IMR-90 (cell line): ENCODE measurements around the gene MAFG. TPM values are rescaled to one million over a fixed set of nuclear protein-coding genes. Genes with fewer than 3 reads are reported as not detected.
A peak's percentile ranks its signal among the peaks of the same experiment; 100 is the strongest.

Experiments
- ATAC-seq: fragments of 200-7000 bp; cut with Tn5 transposase; 2 replicates; pipeline ENCODE4 v1.9.1; 2020; ENCODE audit warnings: low read depth, mild to moderate bottlenecking, moderate library complexity
- BruUV-seq: library from RNA; stranded (reverse); fragments of 400-500 nt; replicated peaks from 2 replicates; lab custom pipeline; 2021; lab: Mats Ljungman, UMichigan
- CTCF ChIA-PET: fragments of 300-600 bp; formaldehyde crosslinking; extraction: SDS; loops from one replicate; lab custom pipeline; 2021; ENCODE audit warnings: antibody characterized with exemption; lab: Yijun Ruan, JAX
- POLR2A ChIA-PET: fragments of 300-600 bp; sonication (Branson Sonifier 250); formaldehyde crosslinking; loops from one replicate; lab custom pipeline; 2022; ENCODE audit warnings: antibody characterized with exemption; ENCODE audit not compliant: unreplicated experiment; lab: Charles Lee
- DNase-seq: peaks from one replicate; pipeline ENCODE4 v3.0.0; 2013
- H2AFZ ChIP-seq: replicated peaks from 2 replicates; pipeline ENCODE3; 2013; ENCODE audit warnings: low read length, mild to moderate bottlenecking; ENCODE audit not compliant: poor library complexity
- H2AK5ac ChIP-seq: 2 replicates; pipeline ENCODE4 v1.6.1; 2013; ENCODE audit warnings: low read depth, low read length, inconsistent platforms
- H2AK9ac ChIP-seq: replicated peaks from 2 replicates; pipeline ENCODE3; 2013; ENCODE audit warnings: mild to moderate bottlenecking, low read depth, low read length, moderate library complexity; ENCODE audit not compliant: poor library complexity
- H2BK120ac ChIP-seq: 2 replicates; pipeline ENCODE4 v1.6.1; 2013; ENCODE audit warnings: low read depth, low read length, inconsistent platforms
- H2BK15ac ChIP-seq: 3 replicates; pipeline ENCODE4 v1.6.1; 2013; ENCODE audit warnings: low read depth, low read length, inconsistent platforms
- H2BK20ac ChIP-seq: 2 replicates; pipeline ENCODE4 v1.6.1; 2013; ENCODE audit warnings: low read depth, mild to moderate bottlenecking, inconsistent platforms, low read length, moderate library complexity
- H2BK5ac ChIP-seq: 2 replicates; pipeline ENCODE4 v1.6.1; 2013; ENCODE audit warnings: mild to moderate bottlenecking, low read depth, low read length, inconsistent platforms; ENCODE audit not compliant: poor library complexity, severe bottlenecking
- H3K14ac ChIP-seq: replicated peaks from 2 replicates; pipeline ENCODE4 v1.6.1; 2013; ENCODE audit warnings: low read depth, low read length, inconsistent platforms
- H3K18ac ChIP-seq: 2 replicates; pipeline ENCODE4 v1.6.1; 2013; ENCODE audit warnings: low read depth, low read length, control low read depth
- H3K23ac ChIP-seq: 2 replicates; pipeline ENCODE4 v1.6.1; 2013; ENCODE audit warnings: low read depth, low read length, inconsistent platforms
- H3K27ac ChIP-seq: 2 replicates; pipeline ENCODE4 v1.5.1; 2013; ENCODE audit warnings: mild to moderate bottlenecking, control low read depth, low read length; ENCODE audit not compliant: insufficient read depth
- H3K27me3 ChIP-seq: 2 replicates; pipeline ENCODE4 v1.6.1; 2013; ENCODE audit warnings: low read length; ENCODE audit not compliant: control insufficient read depth, insufficient read depth
- H3K36me3 ChIP-seq: 2 replicates; pipeline ENCODE4 v1.6.1; 2013; ENCODE audit warnings: low read length, mixed read lengths; ENCODE audit not compliant: control insufficient read depth, insufficient read depth
- H3K4ac ChIP-seq: 2 replicates; pipeline ENCODE4 v1.6.1; 2013; ENCODE audit warnings: low read depth, low read length, inconsistent platforms
- H3K4me1 ChIP-seq: 2 replicates; pipeline ENCODE4 v1.6.1; 2013; ENCODE audit warnings: low read length, mixed read lengths; ENCODE audit not compliant: control insufficient read depth, insufficient read depth
- H3K4me2 ChIP-seq: 2 replicates; pipeline ENCODE4 v1.6.1; 2013; ENCODE audit warnings: low read depth, mild to moderate bottlenecking, control low read depth, low read length, moderate library complexity
- H3K4me3 ChIP-seq: 2 replicates; pipeline ENCODE4 v1.5.1; 2013; ENCODE audit warnings: low read depth, mild to moderate bottlenecking, control low read depth, low read length, moderate library complexity; ENCODE audit not compliant: insufficient read depth
- H3K56ac ChIP-seq: 2 replicates; pipeline ENCODE4 v1.6.1; 2013; ENCODE audit warnings: low read length, inconsistent platforms; ENCODE audit not compliant: insufficient read depth; ENCODE audit errors: extremely low read depth
- H3K79me1 ChIP-seq, 2 experiments: 2 replicates each; pipeline ENCODE4 v1.6.1; 2013; ENCODE audit warnings: low read length in 2 of 2, inconsistent platforms in 1 of 2, low read depth in 1 of 2
- H3K9ac ChIP-seq: 2 replicates; pipeline ENCODE4 v1.6.1; 2013; ENCODE audit warnings: low read depth, low read length, control low read depth
- H3K9me1 ChIP-seq: 2 replicates; pipeline ENCODE4 v1.6.1; 2013; ENCODE audit warnings: low read length, inconsistent platforms; ENCODE audit not compliant: insufficient read depth
- H3K9me3 ChIP-seq: 2 replicates; pipeline ENCODE4 v1.6.1; 2013; ENCODE audit warnings: low read length; ENCODE audit not compliant: control insufficient read depth, insufficient read depth
- H4K20me1 ChIP-seq: 2 replicates; pipeline ENCODE4 v1.6.1; 2013; ENCODE audit warnings: low read length, inconsistent platforms; ENCODE audit not compliant: insufficient read depth
- H4K5ac ChIP-seq: 2 replicates; pipeline ENCODE4 v1.6.1; 2013; ENCODE audit warnings: mild to moderate bottlenecking, low read depth, low read length, control low read depth
- H4K8ac ChIP-seq, 2 experiments: 2 replicates each; pipeline ENCODE4 v1.6.1; 2013; ENCODE audit warnings: low read depth in 2 of 2, low read length in 2 of 2, control low read depth in 1 of 2, inconsistent platforms in 1 of 2
- H4K91ac ChIP-seq: 2 replicates; pipeline ENCODE4 v1.6.1; 2013; ENCODE audit warnings: low read depth, low read length, inconsistent platforms; ENCODE audit not compliant: insufficient read depth
- BHLHE40 ChIP-seq: fragments of 150-350 bp; IDR thresholded peaks from 2 replicates; pipeline ENCODE4 v1.6.1; 2016; ENCODE audit warnings: mild to moderate bottlenecking, low read depth, low read length
- CEBPB ChIP-seq: IDR thresholded peaks from 2 replicates; pipeline ENCODE4 v1.6.1; 2012; ENCODE audit warnings: low read depth, low read length, improper control_type of control experiment
- CHD1 ChIP-seq: IDR thresholded peaks from 2 replicates; pipeline ENCODE4 v1.6.1; 2012; ENCODE audit warnings: low read depth, low read length, improper control_type of control experiment
- CTCF ChIP-seq: conservative IDR thresholded peaks from 2 replicates; pipeline ENCODE4 v1.5.1; 2012; ENCODE audit warnings: mild to moderate bottlenecking, low read depth, low read length, improper control_type of control experiment
- FOS ChIP-seq: fragments of 150-350 bp; IDR thresholded peaks from 2 replicates; pipeline ENCODE4 v1.6.1; 2016; ENCODE audit warnings: low read depth, low read length
- MAFK ChIP-seq: IDR thresholded peaks from 2 replicates; pipeline ENCODE4 v1.6.1; 2012; ENCODE audit warnings: low read depth, low read length, improper control_type of control experiment
- MXI1 ChIP-seq: IDR thresholded peaks from 2 replicates; pipeline ENCODE4 v1.6.1; 2012; ENCODE audit warnings: low read depth, mild to moderate bottlenecking, low read length, moderate library complexity, borderline replicate concordance
- NFE2L2 ChIP-seq: fragments of 150-350 bp; IDR thresholded peaks from 2 replicates; pipeline ENCODE4 v1.6.1; 2016; ENCODE audit warnings: low read depth, mild to moderate bottlenecking, low read length
- POLR2A ChIP-seq: IDR thresholded peaks from 2 replicates; pipeline ENCODE4 v1.6.1; 2012; ENCODE audit warnings: mild to moderate bottlenecking, low read depth, low read length
- RAD21 ChIP-seq: IDR thresholded peaks from 2 replicates; pipeline ENCODE4 v1.6.1; 2012; ENCODE audit warnings: low read length, improper control_type of control experiment
- RCOR1 ChIP-seq: IDR thresholded peaks from 2 replicates; pipeline ENCODE4 v1.6.1; 2012; ENCODE audit warnings: mild to moderate bottlenecking, low read length, improper control_type of control experiment; ENCODE audit not compliant: insufficient replicate concordance
- RFX5 ChIP-seq: IDR thresholded peaks from 2 replicates; pipeline ENCODE4 v1.8.0; 2012; ENCODE audit warnings: low read depth, mild to moderate bottlenecking, low read length, moderate library complexity
- SMC3 ChIP-seq: fragments of 150-350 bp; IDR thresholded peaks from 2 replicates; pipeline ENCODE4 v1.6.1; 2016; ENCODE audit warnings: low read depth, mild to moderate bottlenecking, antibody characterized with exemption, low read length, moderate library complexity
- WGBS, 2 experiments: methylation state at CpG; one replicate each; pipeline versions ENCODE4 v1.1.5 to v1.1.7; 2013; ENCODE audit warnings: missing lambda C conversion rate in 2 of 2; ENCODE audit not compliant: insufficient read length in 1 of 2; ENCODE audit errors: extremely low coverage in 2 of 2; 5-methylcytosine and 5-hydroxymethylcytosine counted together
- dilution Hi-C: fragments of 300-500 bp; cut with HindIII; formaldehyde crosslinking; loops from one replicate; pipeline ENCODE4 v1.14.3; 2018; ENCODE audit warnings: low sequenced_read_pairs; ENCODE audit not compliant: unreplicated experiment
- in situ Hi-C: fragments of 300-500 bp; cut with MboI; formaldehyde crosslinking; loops from 3 replicates; pipeline ENCODE4 v1.14.3; 2019; ENCODE audit warnings: low sequenced_read_pairs, inconsistent platforms, mixed read lengths
- intact Hi-C: fragments of 100-400 bp; cut with micrococcal nuclease; formaldehyde crosslinking; loops from 2 replicates; pipeline ENCODE4 v1.10.0; 2022
- polyA plus RNA-seq, 3 experiments: library from polyadenylated mRNA; depleted of rRNA; stranded (reverse); fragments of >200 nt; gene quantifications; 2 replicates each; pipeline ENCODE4 v1.2.3, GENCODE V29; 2012; ENCODE audit warnings: low replicate concordance in 1 of 3
- total RNA-seq: library from RNA; depleted of rRNA; stranded (reverse); fragments of >200 nt; gene quantifications from 2 replicates; pipeline ENCODE4 v1.2.3, GENCODE V29; 2012
- TF ChIP-seq, protein P1 (sequence below): fragments of 150-350 bp; IDR thresholded peaks from 2 replicates; pipeline ENCODE4 v1.6.1; 2016; ENCODE audit warnings: low read depth, mild to moderate bottlenecking, low read length, moderate library complexity, borderline replicate concordance
- TF ChIP-seq, protein P2 (sequence below): fragments of 150-350 bp; IDR thresholded peaks from 2 replicates; pipeline ENCODE4 v1.6.1; 2017; ENCODE audit warnings: mild to moderate bottlenecking, antibody characterized with exemption, low read length, low read depth

MAFG gene
- total and polyA plus RNA-seq, 2 of the 4 experiments (the other 2 are of a cell fraction) = 6.1 to 15.4 TPM

- peak within 1 kb of the TSS; percentile 91 for H2AFZ ChIP-seq
- no peak within 1 kb of the TSS for H4K5ac ChIP-seq
- H3K56ac ChIP-seq = 0 out of 2 replicates have a peak within 1 kb of the TSS, but pooled peaks have one; percentile 17
- peak within 1 kb of the TSS; percentile 13; the same call in 1 of the 2 replicates for H3K14ac ChIP-seq
- WGBS, 2 experiments = 0% methylated on average over 62 of the region's 94 CpGs; no CpG with 5 or more reads in 1 of the 2 experiments
- ATAC-seq = peak; percentile 84
- H3K4me2 ChIP-seq = peak within 1 kb of the TSS; percentile 95
- no peaks in the 10 kb centered on the region for H3K27me3 ChIP-seq
- H3K4ac ChIP-seq = peak within 1 kb of the TSS; percentile 39; the same call in 1 of the 2 replicates
- H2BK15ac ChIP-seq = no peak within 1 kb of the TSS
- H3K9me3 ChIP-seq = no peaks in the 10 kb centered on the region
- peaks cover 18 to 78% of the 10 kb centered on the region in 2 experiments for H3K79me1 ChIP-seq
- POLR2A ChIA-PET = no interaction called here
- peak within 1 kb of the TSS; percentile 98 for H3K4me3 ChIP-seq
- H3K4me1 ChIP-seq = peaks cover 18% of the 10 kb centered on the region
- peak within 1 kb of the TSS; percentile 63 for H2BK5ac ChIP-seq
- H3K23ac ChIP-seq = peak within 1 kb of the TSS; percentile 86
- H2BK20ac ChIP-seq = no peak within 1 kb of the TSS
- peak within 1 kb of the TSS; percentile 93 for H2AK9ac ChIP-seq
- peaks cover 68% of the 10 kb centered on the region for H4K20me1 ChIP-seq
- peak within 1 kb of the TSS; percentile 78 for H2AK5ac ChIP-seq
- H3K18ac ChIP-seq = no peak within 1 kb of the TSS
- H3K36me3 ChIP-seq = peaks cover 64% of the 10 kb centered on the region
- DNase-seq = peak; percentile 58
- H3K9ac ChIP-seq = peak within 1 kb of the TSS; percentile 86
- no peak within 1 kb of the TSS for H2BK120ac ChIP-seq
- in situ Hi-C loops (no loop called here), dilution Hi-C loops (no loop called here), intact Hi-C loops (no loop called here)
- H4K91ac ChIP-seq = no peak within 1 kb of the TSS
- BruUV-seq = no TSS peak
- H4K8ac ChIP-seq = peak within 1 kb of the TSS in 1 of 2 experiments; percentile 17; a peak in 1 of 4 replicates
- peaks cover 21% of the 10 kb centered on the region for H3K9me1 ChIP-seq
- peak within 1 kb of the TSS; percentile 39; the same call in 1 of the 2 replicates for H3K27ac ChIP-seq
- CTCF ChIA-PET = no interaction called here
- TF ChIP-seq MAFK (no peak), CHD1 (no peak), RFX5 (no peak), RAD21 (no peak), FOS (no peak), BHLHE40 (no peak), CEBPB (no peak), CTCF (no peak), POLR2A (no peak), MXI1 (no peak), RCOR1 (no peak), NFE2L2 (no peak), SMC3 (no peak)
- TF ChIP-seq, protein P1, sequence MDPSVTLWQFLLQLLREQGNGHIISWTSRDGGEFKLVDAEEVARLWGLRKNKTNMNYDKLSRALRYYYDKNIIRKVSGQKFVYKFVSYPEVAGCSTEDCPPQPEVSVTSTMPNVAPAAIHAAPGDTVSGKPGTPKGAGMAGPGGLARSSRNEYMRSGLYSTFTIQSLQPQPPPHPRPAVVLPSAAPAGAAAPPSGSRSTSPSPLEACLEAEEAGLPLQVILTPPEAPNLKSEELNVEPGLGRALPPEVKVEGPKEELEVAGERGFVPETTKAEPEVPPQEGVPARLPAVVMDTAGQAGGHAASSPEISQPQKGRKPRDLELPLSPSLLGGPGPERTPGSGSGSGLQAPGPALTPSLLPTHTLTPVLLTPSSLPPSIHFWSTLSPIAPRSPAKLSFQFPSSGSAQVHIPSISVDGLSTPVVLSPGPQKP = no peak
- TF ChIP-seq, protein P2, sequence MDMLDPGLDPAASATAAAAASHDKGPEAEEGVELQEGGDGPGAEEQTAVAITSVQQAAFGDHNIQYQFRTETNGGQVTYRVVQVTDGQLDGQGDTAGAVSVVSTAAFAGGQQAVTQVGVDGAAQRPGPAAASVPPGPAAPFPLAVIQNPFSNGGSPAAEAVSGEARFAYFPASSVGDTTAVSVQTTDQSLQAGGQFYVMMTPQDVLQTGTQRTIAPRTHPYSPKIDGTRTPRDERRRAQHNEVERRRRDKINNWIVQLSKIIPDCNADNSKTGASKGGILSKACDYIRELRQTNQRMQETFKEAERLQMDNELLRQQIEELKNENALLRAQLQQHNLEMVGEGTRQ = no peak
These were observed 9.8 kb downstream of the MAFG start, which contains the start of gene SIRT7 for GRCh38 chr17:81917565-81918332. TSS of gene SIRT7 (minus strand) at chr17:81918176. CDS start at chr17:81918131, 45 bp downstream.
